H1 (cell line): ENCODE results near the gene FBXO47. TPM values are rescaled to one million over a fixed set of nuclear protein-coding genes. Genes with fewer than 3 reads are reported as not detected.

ENCODE experiments used
- BACH1 ChIP-seq: IDR thresholded peaks from 2 replicates; pipeline ENCODE4 v1.6.1; 2012; ENCODE audit warnings: low read length, improper control_type of control experiment
- BCL11A ChIP-seq, 2 experiments: IDR thresholded peaks; one replicate each; pipeline ENCODE4 v1.6.1; 2011; ENCODE audit warnings: low read depth in 2 of 2, low read length in 2 of 2, mild to moderate bottlenecking in 2 of 2
- BRCA1 ChIP-seq: IDR thresholded peaks from 2 replicates; pipeline ENCODE4 v1.6.1; 2012; ENCODE audit warnings: low read depth, low read length, improper control_type of control experiment
- CBX8 ChIP-seq: fragments of 300-800, 300-1000 bp; sonication (generic); IDR thresholded peaks from 2 replicates; pipeline ENCODE4 v1.7.1; 2016; ENCODE audit warnings: low read depth, low read length, borderline replicate concordance
- CREB1 ChIP-seq: IDR thresholded peaks from 2 replicates; pipeline ENCODE4 v1.6.1; 2012; ENCODE audit warnings: inconsistent platforms
- EGR1 ChIP-seq: IDR thresholded peaks from 2 replicates; pipeline ENCODE4 v1.6.1; 2011; ENCODE audit warnings: low read depth, low read length, borderline replicate concordance
- EP300 ChIP-seq, 2 experiments: IDR thresholded peaks; 1 replicate in 1 of 2; 2 replicates in 1 of 2; pipeline ENCODE4 v1.6.1; 2011 to 2012; ENCODE audit warnings: low read depth in 2 of 2, low read length in 2 of 2, mild to moderate bottlenecking in 2 of 2, borderline replicate concordance in 1 of 2, inconsistent platforms in 1 of 2, moderate library complexity in 1 of 2
- EZH2 ChIP-seq: fragments of 200-600 bp; sonication (generic); IDR thresholded peaks from 2 replicates; pipeline ENCODE4 v1.7.1; 2012; ENCODE audit warnings: low read depth, mild to moderate bottlenecking, moderate library complexity, low read length, inconsistent platforms; ENCODE audit not compliant: severe bottlenecking
- GTF2F1 ChIP-seq: IDR thresholded peaks from 2 replicates; pipeline ENCODE4 v1.6.1; 2012; ENCODE audit warnings: low read depth, low read length, improper control_type of control experiment, borderline replicate concordance
- HDAC6 ChIP-seq: IDR thresholded peaks from one replicate; pipeline ENCODE4 v1.7.1; 2012; ENCODE audit warnings: low read depth, mild to moderate bottlenecking, inconsistent platforms, low read length, moderate library complexity
- MAFK ChIP-seq: IDR thresholded peaks from 2 replicates; pipeline ENCODE4 v1.6.1; 2012; ENCODE audit warnings: low read depth, mild to moderate bottlenecking, improper control_type of control experiment, low read length
- NANOG ChIP-seq: IDR thresholded peaks from 2 replicates; pipeline ENCODE4 v1.6.1; 2011; ENCODE audit warnings: low read length, low read depth, mild to moderate bottlenecking, inconsistent platforms; ENCODE audit not compliant: insufficient read depth, poor library complexity, severe bottlenecking
- PHF8 ChIP-seq: fragments of 200-600 bp; sonication (generic); conservative IDR thresholded peaks from 2 replicates; pipeline ENCODE4 v1.7.1; 2012; ENCODE audit warnings: low read depth, mild to moderate bottlenecking, inconsistent platforms, low read length, moderate library complexity
- POU5F1 ChIP-seq: IDR thresholded peaks from 2 replicates; pipeline ENCODE4 v1.6.1; 2011; ENCODE audit warnings: low read depth, mild to moderate bottlenecking, low read length, moderate library complexity
- RAD21 ChIP-seq, 2 experiments: IDR thresholded peaks in 1 of 2; conservative IDR thresholded peaks in 1 of 2; 2 replicates each; pipeline ENCODE4 v1.6.1; 2011; ENCODE audit warnings: low read depth in 2 of 2, low read length in 2 of 2, improper control_type of control experiment in 1 of 2, inconsistent platforms in 1 of 2, mild to moderate bottlenecking in 1 of 2, moderate library complexity in 1 of 2
- RBBP5 ChIP-seq: IDR thresholded peaks from 2 replicates; pipeline ENCODE4 v1.7.1; 2012; ENCODE audit warnings: low read depth, mild to moderate bottlenecking, inconsistent platforms, low read length, moderate library complexity, borderline replicate concordance
- RFX5 ChIP-seq: IDR thresholded peaks from 2 replicates; pipeline ENCODE4 v1.6.1; 2011; ENCODE audit warnings: low read depth, low read length, improper control_type of control experiment, borderline replicate concordance
- SIRT6 ChIP-seq: IDR thresholded peaks from one replicate; pipeline ENCODE4 v1.7.1; 2012; ENCODE audit warnings: low read length, inconsistent platforms
- SP2 ChIP-seq: IDR thresholded peaks from 2 replicates; pipeline ENCODE4 v1.6.1; 2012; ENCODE audit warnings: mild to moderate bottlenecking, low read length, inconsistent platforms
- SUZ12 ChIP-seq: fragments of 200-600 bp; sonication (generic); IDR thresholded peaks from 2 replicates; pipeline ENCODE4 v1.6.1; 2012; ENCODE audit warnings: mild to moderate bottlenecking, inconsistent platforms, low read length, moderate library complexity, mixed read lengths
- TEAD4 ChIP-seq: IDR thresholded peaks from 2 replicates; pipeline ENCODE4 v1.6.1; 2012; ENCODE audit warnings: low read depth, low read length, inconsistent platforms, mixed read lengths
- YY1 ChIP-seq: IDR thresholded peaks from 2 replicates; pipeline ENCODE4 v1.6.1; 2011; ENCODE audit warnings: low read depth, mild to moderate bottlenecking, low read length
- ZNF274 ChIP-seq: IDR thresholded peaks from 2 replicates; pipeline ENCODE4 v1.7.0; 2012; ENCODE audit warnings: low read length, borderline replicate concordance; ENCODE audit errors: extremely low read depth
- polyA plus RNA-seq, 7 experiments: library from polyadenylated mRNA; depleted of rRNA in 3 of 7; stranded (reverse) in 5 of 7; unstranded in 2 of 7; fragments of >200 nt in 5 of 7; fragments of 200-250 nt in 2 of 7; gene quantifications; 1 replicate in 5 of 7; 2 replicates in 1 of 7; 4 replicates in 1 of 7; pipeline versions ENCODE4 v1.2.1 to v1.2.3, GENCODE V29; 2011 to 2013; ENCODE audit warnings: missing spikeins in 2 of 7, mixed read lengths in 2 of 7
- total RNA-seq: library from RNA; stranded (reverse); fragmentation: NEBNext Ultra II Directional; extraction: Animal tissue kit (Norgen Biotek cat#: 25700); gene quantifications from 2 replicates; pipeline ENCODE4 v1.2.1, GENCODE V29; 2021

FBXO47 gene
- total and polyA plus RNA-seq, 2 of the 8 experiments (the other 6 are each of a cell fraction or from before 2014, with no cell fraction given): not detected

DNA sequence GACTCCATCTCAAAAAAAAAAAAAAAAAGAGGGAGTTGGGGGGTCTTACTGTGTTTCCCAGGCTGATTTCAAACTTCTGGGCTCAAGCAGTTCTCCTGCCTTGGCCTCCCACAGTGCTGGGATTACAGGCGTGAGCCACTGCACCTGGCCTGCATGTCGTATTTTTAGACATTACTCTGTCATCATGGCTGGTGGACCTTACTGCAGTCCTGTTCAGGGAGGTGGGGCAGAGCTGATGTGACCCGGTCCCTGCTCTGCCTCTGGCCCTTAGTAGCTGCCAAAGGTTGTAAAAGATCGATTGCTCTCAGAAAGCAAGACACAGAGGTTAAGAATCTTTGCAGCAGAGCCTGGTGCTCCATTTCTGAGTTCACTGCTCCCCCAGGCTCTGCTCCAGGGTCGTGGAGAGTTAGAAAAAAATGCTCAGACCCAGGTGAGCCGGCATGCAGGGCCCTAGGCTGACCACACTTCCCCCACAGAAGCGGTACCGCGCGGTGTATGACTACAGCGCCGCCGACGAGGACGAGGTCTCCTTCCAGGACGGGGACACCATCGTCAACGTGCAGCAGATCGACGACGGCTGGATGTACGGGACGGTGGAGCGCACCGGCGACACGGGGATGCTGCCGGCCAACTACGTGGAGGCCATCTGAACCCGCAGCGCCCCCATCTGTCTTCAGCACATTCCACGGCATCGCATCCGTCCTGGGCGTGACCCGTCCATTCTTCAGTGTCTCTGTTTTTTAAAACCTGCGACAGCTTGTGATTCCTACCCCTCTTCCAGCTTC lies 48.9 kb downstream of the FBXO47 start (continued):
- peak; percentile 73; the same call in 1 of the 2 replicates for TF ChIP-seq TEAD4
- peak; percentile 59 to 68 for TF ChIP-seq RAD21 (IDR thresholded peaks at IDR 0.05 in 1 of 2, conservative IDR thresholded peaks at IDR 0.05 in 1 of 2; ENCODE audit: low read depth in 2 of 2, low read length in 2 of 2)
- TF ChIP-seq HDAC6: no peak
- TF ChIP-seq CBX8: no peak
- TF ChIP-seq MAFK: no peak
- TF ChIP-seq SUZ12: no peak
- no peak for TF ChIP-seq SP2
- TF ChIP-seq BCL11A (IDR thresholded peaks at IDR 0.05; ENCODE audit: low read depth in 2 of 2, low read length in 2 of 2): no peak
- no peak for TF ChIP-seq EGR1
- TF ChIP-seq BACH1: no peak
- peak; percentile 31; the same call in 1 of the 2 replicates for TF ChIP-seq CREB1
- TF ChIP-seq ZNF274: no peak
- TF ChIP-seq RFX5: no peak
- no peak for TF ChIP-seq SIRT6
- TF ChIP-seq POU5F1: no peak
- no peak for TF ChIP-seq EZH2
- TF ChIP-seq BRCA1: no peak
- TF ChIP-seq YY1: no peak
- TF ChIP-seq PHF8: no peak
- no peak for TF ChIP-seq NANOG
- no peak for TF ChIP-seq EP300 (IDR thresholded peaks at IDR 0.05; ENCODE audit: borderline replicate concordance in 1 of 2, low read depth in 2 of 2, low read length in 2 of 2)
- no peak for TF ChIP-seq GTF2F1
- no peak for TF ChIP-seq RBBP5
- TF ChIP-seq, all 59 proteins: peak for 4
